GM19324 (cell line): ENCODE data around the gene WFDC2.

ENCODE experiments used
- ATAC-seq: cut with Tn5 transposase; IDR thresholded peaks from one replicate; pipeline ENCODE4 v1.9.1; 2021; ENCODE audit warnings: mild to moderate bottlenecking, moderate library complexity; ENCODE audit not compliant: unreplicated experiment, low FRiP score

WFDC2 gene

GRCh38 chr20:45469336-45470261, at the start of gene WFDC2:
Gene WFDC2, plus strand, starts transcription at chr20:45469753. Its CDS starts 29 bp downstream, at chr20:45469782.
- peak; percentile 20 for ATAC-seq

- ATAC-seq: no peak
Observed at GRCh38 chr20:45420125-45420524, 49.4 kb upstream of the WFDC2 start.

- ATAC-seq: no peak
Observed at GRCh38 chr20:45423700-45424099, 45.9 kb upstream of the WFDC2 start.

- no peak for ATAC-seq
Observed at GRCh38 chr20:45425561-45425960, 44.0 kb upstream of the WFDC2 start.

GRCh38 chr20:45426320-45427016, 43.1 kb upstream of the WFDC2 start:
- ATAC-seq: no peak

- no peak for ATAC-seq
Observed at GRCh38 chr20:45427236-45428149, 42.1 kb upstream of the WFDC2 start.

- ATAC-seq: no peak
Observed at GRCh38 chr20:45429618-45430017, 39.9 kb upstream of the WFDC2 start.

- no peak for ATAC-seq
Observed at GRCh38 chr20:45432294-45432693, 37.3 kb upstream of the WFDC2 start.

- no peak for ATAC-seq
Observed at GRCh38 chr20:45433316-45433715, 36.2 kb upstream of the WFDC2 start.

- ATAC-seq: no peak
Observed at GRCh38 chr20:45433976-45434375, 35.6 kb upstream of the WFDC2 start.

- ATAC-seq: peak; percentile 79
Observed at GRCh38 chr20:45436732-45437485, 32.6 kb upstream of the WFDC2 start.

- ATAC-seq: no peak
Observed at GRCh38 chr20:45440424-45440823, 29.1 kb upstream of the WFDC2 start.

GRCh38 chr20:45440891-45441685, 28.5 kb upstream of the WFDC2 start:
- ATAC-seq: no peak

GRCh38 chr20:45441746-45442145, 27.8 kb upstream of the WFDC2 start:
- no peak for ATAC-seq

GRCh38 chr20:45444050-45444449, 25.5 kb upstream of the WFDC2 start:
- ATAC-seq: no peak

GRCh38 chr20:45445805-45446562, 23.6 kb upstream of the WFDC2 start:
- no peak for ATAC-seq

- ATAC-seq: no peak
Observed at GRCh38 chr20:45448270-45448669, 21.3 kb upstream of the WFDC2 start.

- no peak for ATAC-seq
Observed at GRCh38 chr20:45449528-45449927, 20.0 kb upstream of the WFDC2 start.
